Chondrocyte (in vitro differentiated cells): Measurements from ENCODE around the gene SOX2. TPM values are rescaled to one million over a fixed set of nuclear protein-coding genes. Genes with fewer than 3 reads are reported as not detected.
A peak's percentile ranks its signal among the peaks of the same experiment; 100 is the strongest.

Experiments used
- DNase-seq: peaks from one replicate; pipeline ENCODE4 v3.0.0; 2021; ENCODE audit warnings: mixed read lengths, low spot score
- H3K27ac Mint-ChIP-seq: one replicate; pipeline ENCODE4 v1.8.0; 2021; ENCODE audit warnings: mild to moderate bottlenecking, moderate library complexity, mixed read lengths; ENCODE audit not compliant: unreplicated experiment
- H3K27me3 Mint-ChIP-seq: 2 replicates; pipeline ENCODE4 v1.8.0; 2021; ENCODE audit warnings: low read depth, mixed read lengths
- H3K36me3 Mint-ChIP-seq: 2 replicates; pipeline ENCODE4 v1.8.0; 2021; ENCODE audit warnings: low read depth, mixed read lengths
- H3K4me1 Mint-ChIP-seq: 2 replicates; pipeline ENCODE4 v1.8.0; 2021; ENCODE audit warnings: low read depth, mild to moderate bottlenecking, mixed read lengths
- H3K4me3 Mint-ChIP-seq: one replicate; pipeline ENCODE4 v1.8.0; 2021; ENCODE audit warnings: mild to moderate bottlenecking, moderate library complexity, mixed read lengths; ENCODE audit not compliant: unreplicated experiment
- H3K9me3 Mint-ChIP-seq: 2 replicates; pipeline ENCODE4 v1.8.0; 2021; ENCODE audit warnings: low read depth, mixed read lengths
- CTCF ChIP-seq: fragments of 200-600 bp; sonication (generic); IDR thresholded peaks from 2 replicates; pipeline ENCODE4 v1.5.0; 2021; ENCODE audit warnings: antibody characterized with exemption, mild to moderate bottlenecking, moderate library complexity
- total RNA-seq: library from RNA; stranded (reverse); gene quantifications from 3 replicates; pipeline ENCODE4 v1.2.1, GENCODE V29; 2021

Gene SOX2
- total RNA-seq, 1 donor from 2014 or later, result 1.3 TPM

GRCh38 chr3:181726351-181727330 is 14.9 kb downstream of the SOX2 start:
- peaks cover 82% of the 10 kb centered on the region for H3K27me3 Mint-ChIP-seq
- H3K4me3 Mint-ChIP-seq, result peak overlapping the region; percentile 57
- peak; percentile 52 for TF ChIP-seq CTCF
- no peak for DNase-seq
- peaks cover 32% of the 10 kb centered on the region for H3K4me1 Mint-ChIP-seq
- H3K9me3 Mint-ChIP-seq, result no peaks in the 10 kb centered on the region
- H3K36me3 Mint-ChIP-seq, result no peaks in the 10 kb centered on the region
- no peak overlapping the region for H3K27ac Mint-ChIP-seq

- no peak for DNase-seq
- Mint-ChIP-seq H3K27me3 (peaks cover 75% of the 10 kb centered on the region), H3K9me3 (no peaks in the 10 kb centered on the region), H3K27ac (no peak overlapping the region), H3K4me1 (peaks cover 32% of the 10 kb centered on the region), H3K36me3 (no peaks in the 10 kb centered on the region), H3K4me3 (peak overlapping the region; percentile 57)
- no peak for TF ChIP-seq CTCF
Observed at GRCh38 chr3:181727341-181728032, 15.8 kb downstream of the SOX2 start.

GRCh38 chr3:181728470-181729340 is 17.0 kb downstream of the SOX2 start:
- Mint-ChIP-seq H3K36me3 (no peaks in the 10 kb centered on the region), H3K27ac (no peak overlapping the region), H3K4me3 (no peak overlapping the region), H3K27me3 (peaks cover 63% of the 10 kb centered on the region), H3K9me3 (no peaks in the 10 kb centered on the region), H3K4me1 (peaks cover 32% of the 10 kb centered on the region)
- no peak for DNase-seq
- TF ChIP-seq CTCF, result no peak

- H3K4me1 Mint-ChIP-seq, result peaks cover 32% of the 10 kb centered on the region
- H3K27me3 Mint-ChIP-seq, result peaks cover 56% of the 10 kb centered on the region
- no peak overlapping the region for H3K4me3 Mint-ChIP-seq
- no peak for TF ChIP-seq CTCF
- no peak for DNase-seq
- no peak overlapping the region for H3K27ac Mint-ChIP-seq
- H3K36me3 Mint-ChIP-seq, result no peaks in the 10 kb centered on the region
- no peaks in the 10 kb centered on the region for H3K9me3 Mint-ChIP-seq
Observed at GRCh38 chr3:181729341-181729869, 17.7 kb downstream of the SOX2 start.
